SU-DHL-6 (cell line): ENCODE data around the gene FHIP1B.

Experiments
- EZH2phosphoT487 ChIP-seq: fragments of 200-600 bp; sonication (generic), shearing (Covaris generic); conservative IDR thresholded peaks from 2 replicates; pipeline ENCODE4 v1.6.1; 2018; ENCODE audit warnings: mild to moderate bottlenecking, antibody characterized with exemption, low read length, moderate library complexity, mixed read lengths
- TF ChIP-seq, protein P1 (sequence below): fragments of 200-600 bp; sonication (generic); IDR thresholded peaks from one replicate; pipeline ENCODE4 v1.5.1; 2017; ENCODE audit warnings: antibody characterized with exemption, mild to moderate bottlenecking, low read length, moderate library complexity; ENCODE audit not compliant: insufficient read depth, poor library complexity, severe bottlenecking

DNA sequence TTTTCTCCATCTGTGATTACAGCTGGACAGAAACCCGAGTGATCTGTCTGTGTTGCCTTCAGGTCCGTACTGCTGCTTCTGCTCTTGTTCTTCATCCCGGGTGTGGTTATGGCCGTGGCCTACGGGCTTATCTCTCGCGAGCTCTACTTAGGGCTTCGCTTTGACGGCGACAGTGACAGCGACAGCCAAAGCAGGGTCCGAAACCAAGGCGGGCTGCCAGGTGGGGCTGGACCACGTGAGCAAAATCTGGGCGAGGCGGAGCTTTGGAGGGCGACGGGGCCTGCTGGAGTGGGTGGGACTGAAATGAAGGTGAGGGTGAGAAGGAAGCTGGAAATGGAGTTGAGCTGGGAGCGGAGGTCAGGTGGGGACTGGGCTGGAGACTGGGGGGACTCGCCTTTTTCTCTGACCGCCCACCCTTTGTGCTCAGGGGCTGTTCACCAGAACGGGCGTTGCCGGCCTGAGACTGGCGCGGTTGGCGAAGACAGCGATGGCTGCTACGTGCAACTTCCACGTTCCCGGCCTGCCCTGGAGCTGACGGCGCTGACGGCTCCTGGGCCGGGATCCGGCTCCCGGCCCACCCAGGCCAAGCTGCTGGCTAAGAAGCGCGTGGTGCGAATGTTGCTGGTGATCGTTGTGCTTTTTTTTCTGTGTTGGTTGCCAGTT is 36.3 kb upstream of the FHIP1B start:
- TF ChIP-seq, protein P1, sequence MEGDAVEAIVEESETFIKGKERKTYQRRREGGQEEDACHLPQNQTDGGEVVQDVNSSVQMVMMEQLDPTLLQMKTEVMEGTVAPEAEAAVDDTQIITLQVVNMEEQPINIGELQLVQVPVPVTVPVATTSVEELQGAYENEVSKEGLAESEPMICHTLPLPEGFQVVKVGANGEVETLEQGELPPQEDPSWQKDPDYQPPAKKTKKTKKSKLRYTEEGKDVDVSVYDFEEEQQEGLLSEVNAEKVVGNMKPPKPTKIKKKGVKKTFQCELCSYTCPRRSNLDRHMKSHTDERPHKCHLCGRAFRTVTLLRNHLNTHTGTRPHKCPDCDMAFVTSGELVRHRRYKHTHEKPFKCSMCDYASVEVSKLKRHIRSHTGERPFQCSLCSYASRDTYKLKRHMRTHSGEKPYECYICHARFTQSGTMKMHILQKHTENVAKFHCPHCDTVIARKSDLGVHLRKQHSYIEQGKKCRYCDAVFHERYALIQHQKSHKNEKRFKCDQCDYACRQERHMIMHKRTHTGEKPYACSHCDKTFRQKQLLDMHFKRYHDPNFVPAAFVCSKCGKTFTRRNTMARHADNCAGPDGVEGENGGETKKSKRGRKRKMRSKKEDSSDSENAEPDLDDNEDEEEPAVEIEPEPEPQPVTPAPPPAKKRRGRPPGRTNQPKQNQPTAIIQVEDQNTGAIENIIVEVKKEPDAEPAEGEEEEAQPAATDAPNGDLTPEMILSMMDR, result no peak
- TF ChIP-seq EZH2phosphoT487, result no peak
